ENCODE measurements around the gene MEGF10. TPM values are rescaled to one million over a fixed set of nuclear protein-coding genes. Genes with fewer than 3 reads are reported as not detected.

Gene MEGF10
- total and polyA plus RNA-seq, 2 of the 8 experiments (the other 6 are each of a cell fraction or from before 2014, with no cell fraction given) = 38.2 to 53.1 TPM

DNA sequence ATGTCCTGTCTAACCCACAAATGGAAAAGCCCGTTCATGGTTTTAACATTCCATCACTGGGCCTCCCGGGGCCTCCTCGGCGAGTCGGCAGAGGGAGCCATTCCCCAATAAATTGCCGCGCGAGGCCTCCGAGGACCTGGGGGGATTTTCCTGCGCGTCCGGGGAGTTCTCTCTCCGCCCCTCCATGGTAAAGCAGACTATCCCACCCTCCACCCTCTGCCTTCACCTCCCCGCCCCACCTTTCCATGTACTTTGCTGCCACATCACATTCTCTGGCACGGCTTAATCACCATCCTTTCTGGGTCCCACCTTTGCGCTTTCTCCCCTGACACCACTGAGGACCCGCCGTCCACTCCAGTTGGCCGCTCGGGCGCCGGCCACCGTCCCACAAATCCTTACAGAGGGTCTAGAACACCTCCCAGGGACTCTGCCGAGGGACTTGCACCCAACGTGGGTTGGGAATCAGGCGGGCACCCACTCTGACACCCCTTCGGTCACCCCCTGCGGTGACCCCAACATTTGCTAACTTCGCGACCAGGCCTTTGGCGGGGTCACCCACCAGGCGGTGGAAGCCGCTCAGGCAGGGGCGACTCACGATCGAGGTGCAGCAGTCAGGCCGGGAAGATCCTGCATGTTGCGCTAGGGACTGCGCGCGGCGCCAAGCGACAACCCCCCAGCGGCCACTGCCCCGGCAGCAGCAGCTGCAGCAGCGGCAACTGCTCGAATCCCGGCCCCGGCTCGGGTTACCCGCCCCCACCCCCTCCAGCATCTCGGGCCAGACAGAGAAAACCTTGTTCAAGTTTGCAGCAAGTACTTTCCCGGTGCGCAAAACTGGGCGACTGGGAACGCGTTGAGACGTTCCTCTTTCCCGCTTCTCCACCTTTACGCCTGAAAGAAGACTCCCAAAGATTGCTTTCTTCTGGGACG, at the start of gene MEGF10 (continued):
- TF ChIP-seq SUZ12 (IDR thresholded peaks at IDR 0.05; ENCODE audit: low read length) = peak; percentile 26; the same call in 1 of the 2 replicates
- TF ChIP-seq RXRA (IDR thresholded peaks at IDR 0.05; ENCODE audit: insufficient read depth, low read depth, low read length) = no peak
- no peak for TF ChIP-seq TCF12 (IDR thresholded peaks at IDR 0.05; ENCODE audit: low read depth, low read length)
- TF ChIP-seq KDM4A (IDR thresholded peaks at IDR 0.05; ENCODE audit: low read depth, low read length, severe bottlenecking) = no peak
- no peak for TF ChIP-seq HDAC6 (IDR thresholded peaks at IDR 0.05; ENCODE audit: low read depth, low read length)
- TF ChIP-seq, protein P1, sequence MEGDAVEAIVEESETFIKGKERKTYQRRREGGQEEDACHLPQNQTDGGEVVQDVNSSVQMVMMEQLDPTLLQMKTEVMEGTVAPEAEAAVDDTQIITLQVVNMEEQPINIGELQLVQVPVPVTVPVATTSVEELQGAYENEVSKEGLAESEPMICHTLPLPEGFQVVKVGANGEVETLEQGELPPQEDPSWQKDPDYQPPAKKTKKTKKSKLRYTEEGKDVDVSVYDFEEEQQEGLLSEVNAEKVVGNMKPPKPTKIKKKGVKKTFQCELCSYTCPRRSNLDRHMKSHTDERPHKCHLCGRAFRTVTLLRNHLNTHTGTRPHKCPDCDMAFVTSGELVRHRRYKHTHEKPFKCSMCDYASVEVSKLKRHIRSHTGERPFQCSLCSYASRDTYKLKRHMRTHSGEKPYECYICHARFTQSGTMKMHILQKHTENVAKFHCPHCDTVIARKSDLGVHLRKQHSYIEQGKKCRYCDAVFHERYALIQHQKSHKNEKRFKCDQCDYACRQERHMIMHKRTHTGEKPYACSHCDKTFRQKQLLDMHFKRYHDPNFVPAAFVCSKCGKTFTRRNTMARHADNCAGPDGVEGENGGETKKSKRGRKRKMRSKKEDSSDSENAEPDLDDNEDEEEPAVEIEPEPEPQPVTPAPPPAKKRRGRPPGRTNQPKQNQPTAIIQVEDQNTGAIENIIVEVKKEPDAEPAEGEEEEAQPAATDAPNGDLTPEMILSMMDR (IDR thresholded peaks at IDR 0.05; ENCODE audit: control extremely low read depth in 1 of 3, insufficient read depth in 1 of 3, low read depth in 1 of 3, low read length in 3 of 3) = peak; percentile 70 to 76 (median 70)
- TF ChIP-seq BCL11A (IDR thresholded peaks at IDR 0.05; ENCODE audit: low read depth in 2 of 2, low read length in 2 of 2) = no peak
- TF ChIP-seq CHD1 (IDR thresholded peaks at IDR 0.05; ENCODE audit: low read depth, low read length) = no peak
- 0 out of 2 replicates have a peak, but pooled peaks have one; percentile 12 for TF ChIP-seq NRF1 (IDR thresholded peaks at IDR 0.05; ENCODE audit: low read depth, low read length)
- TF ChIP-seq RNF2 (IDR thresholded peaks at IDR 0.05; ENCODE audit: borderline replicate concordance, low read depth, low read length, missing control alignments, poor library complexity, severe bottlenecking) = no peak
- TF ChIP-seq RBBP5 (IDR thresholded peaks at IDR 0.05; ENCODE audit: borderline replicate concordance, low read depth, low read length) = no peak
- no peak for TF ChIP-seq KDM5A (IDR thresholded peaks at IDR 0.05; ENCODE audit: low read length)
- TF ChIP-seq CBX5 (IDR thresholded peaks at IDR 0.05; ENCODE audit: low read depth, low read length) = no peak
- no peak for TF ChIP-seq CHD2 (IDR thresholded peaks at IDR 0.05; ENCODE audit: low read length)
- peak; percentile 28 for TF ChIP-seq TAF7 (optimal IDR thresholded peaks at IDR 0.05; ENCODE audit: borderline replicate concordance, low read depth, low read length)
- TF ChIP-seq POLR2AphosphoS5 (IDR thresholded peaks at IDR 0.05; ENCODE audit: low read depth, low read length) = peak; percentile 48; the same call in 1 of the 2 replicates
- TF ChIP-seq GABPA (IDR thresholded peaks at IDR 0.05; ENCODE audit: borderline replicate concordance, insufficient read depth, low read length) = no peak
- no peak; the same call in none of the 2 replicates for TF ChIP-seq PHF8 (conservative IDR thresholded peaks at IDR 0.05; ENCODE audit: low read depth, low read length)
- no peak for TF ChIP-seq ZNF274 (IDR thresholded peaks at IDR 0.05; ENCODE audit: borderline replicate concordance, extremely low read depth, low read length)

Data from H1 (cell line).